ENCODE measurements around the gene TTC39A. TPM values are rescaled to one million over a fixed set of nuclear protein-coding genes. Genes with fewer than 3 reads are reported as not detected.

Gene TTC39A
- polyA plus RNA-seq, 3 donors from 2014 or later: not detected

GRCh38 chr1:51249445-51249844 is 80.9 kb downstream of the TTC39A start:
- Mint-ChIP-seq H3K9me3 (no peaks in the 10 kb centered on the region), H3K4me1 (peaks cover 42 to 66% of the 10 kb centered on the region in 2 donors)

DNA sequence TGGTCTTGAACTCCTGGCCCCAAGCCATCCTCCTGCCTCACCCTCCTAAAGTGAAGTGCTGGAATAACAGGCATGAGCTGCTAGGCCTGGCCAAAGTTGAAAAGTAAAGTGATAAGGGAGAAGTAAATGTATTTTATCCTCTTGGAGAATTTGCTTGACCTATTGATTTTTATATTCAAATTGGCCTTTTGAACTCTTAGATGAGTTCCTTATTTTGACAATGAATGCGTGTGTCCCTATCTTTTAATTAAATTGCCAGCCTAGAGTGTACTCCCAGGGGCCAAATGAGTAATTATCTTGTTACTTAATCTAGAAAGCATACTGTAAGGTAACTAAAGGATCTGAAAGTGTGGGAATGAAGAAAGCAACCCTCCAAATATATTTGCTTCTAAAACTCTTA is 82.9 kb downstream of the TTC39A start:
- Mint-ChIP-seq H3K4me3 (no peak overlapping the region), H3K4me1 (peaks cover 44 to 62% of the 10 kb centered on the region in 2 donors), H3K36me3 (peaks cover 0 to 3% (median 0%) of the 10 kb centered on the region in 3 donors), H3K27ac (peak overlapping the region in 2 of 6 donors; percentile 1 to 20), H3K27me3 (ENCODE audit: low read depth in 3 of 3) (no peaks in the 10 kb centered on the region), H3K9me3 (no peaks in the 10 kb centered on the region)
- no peak for DNase-seq

More at GRCh38 chr1:51249445-51249844, 80.9 kb downstream of the TTC39A start:
- Mint-ChIP-seq H3K27ac (no peak overlapping the region), H3K36me3 (no peaks in the 10 kb centered on the region), H3K27me3 (ENCODE audit: low read depth in 3 of 3) (no peaks in the 10 kb centered on the region), H3K4me3 (no peak overlapping the region)
- no peak for DNase-seq

- Mint-ChIP-seq H3K27me3 (ENCODE audit: low read depth in 3 of 3) (no peaks in the 10 kb centered on the region), H3K27ac (peak overlapping the region in 4 of 6 donors; percentile 14 to 34 (median 18)), H3K4me1 (peaks cover 40 to 58% of the 10 kb centered on the region in 2 donors), H3K4me3 (peak overlapping the region in 1 of 5 donors; percentile 9), H3K9me3 (no peaks in the 10 kb centered on the region), H3K36me3 (peaks cover 0 to 3% (median 0%) of the 10 kb centered on the region in 3 donors)
- no peak for DNase-seq
Measured at GRCh38 chr1:51247022-51247421, 83.3 kb downstream of the TTC39A start.

GRCh38 chr1:51242546-51242945 is 87.8 kb downstream of the TTC39A start:
- Mint-ChIP-seq H3K27me3 (ENCODE audit: low read depth in 3 of 3) (peaks cover 0 to 2% (median 0%) of the 10 kb centered on the region in 3 donors), H3K27ac (no peak overlapping the region), H3K36me3 (peaks cover 0 to 3% (median 0%) of the 10 kb centered on the region in 3 donors), H3K4me1 (peaks cover 35 to 56% of the 10 kb centered on the region in 2 donors), H3K9me3 (no peaks in the 10 kb centered on the region), H3K4me3 (no peak overlapping the region)
- no peak for DNase-seq

DNA sequence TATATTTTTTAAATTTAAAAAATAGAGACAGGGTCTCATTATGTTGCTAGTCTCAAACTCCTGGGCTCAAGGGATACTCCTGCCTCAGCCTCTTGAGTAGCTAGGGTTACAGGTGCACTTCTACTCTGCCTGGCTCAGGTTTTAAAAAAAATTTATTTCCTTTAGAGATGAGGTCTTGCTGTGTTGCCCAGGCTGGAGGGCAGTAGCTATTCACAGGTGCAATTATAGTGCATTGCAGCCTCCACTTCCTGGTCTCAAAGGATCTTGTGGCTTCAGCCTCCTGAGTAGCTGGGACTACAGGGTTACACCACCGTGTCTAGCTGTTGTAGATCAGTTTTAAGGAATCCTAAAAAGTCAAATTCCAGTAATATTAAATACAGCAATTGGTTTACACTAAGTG is 89.2 kb downstream of the TTC39A start:
- Mint-ChIP-seq H3K36me3 (peaks cover 0 to 3% (median 0%) of the 10 kb centered on the region in 3 donors), H3K27me3 (ENCODE audit: low read depth in 3 of 3) (peaks cover 0 to 2% (median 0%) of the 10 kb centered on the region in 3 donors), H3K4me3 (no peak overlapping the region), H3K4me1 (peaks cover 21 to 43% of the 10 kb centered on the region in 2 donors), H3K9me3 (no peaks in the 10 kb centered on the region), H3K27ac (no peak overlapping the region)
- DNase-seq: no peak

GRCh38 chr1:51240084-51240483 is 90.3 kb downstream of the TTC39A start:
- DNase-seq: no peak
- peaks cover 24 to 46% of the 10 kb centered on the region in 2 donors for H3K4me1 Mint-ChIP-seq
- no peaks in the 10 kb centered on the region for H3K9me3 Mint-ChIP-seq
- peak overlapping the region; percentile 4 to 85 (median 27) for H3K27ac Mint-ChIP-seq
- H3K4me3 Mint-ChIP-seq: peak overlapping the region in 1 of 5 donors; percentile 38
- peaks cover 0 to 3% (median 0%) of the 10 kb centered on the region in 3 donors for H3K36me3 Mint-ChIP-seq
- peaks cover 2 to 6% (median 6%) of the 10 kb centered on the region in 3 donors for H3K27me3 Mint-ChIP-seq (ENCODE audit: low read depth in 3 of 3)

DNA sequence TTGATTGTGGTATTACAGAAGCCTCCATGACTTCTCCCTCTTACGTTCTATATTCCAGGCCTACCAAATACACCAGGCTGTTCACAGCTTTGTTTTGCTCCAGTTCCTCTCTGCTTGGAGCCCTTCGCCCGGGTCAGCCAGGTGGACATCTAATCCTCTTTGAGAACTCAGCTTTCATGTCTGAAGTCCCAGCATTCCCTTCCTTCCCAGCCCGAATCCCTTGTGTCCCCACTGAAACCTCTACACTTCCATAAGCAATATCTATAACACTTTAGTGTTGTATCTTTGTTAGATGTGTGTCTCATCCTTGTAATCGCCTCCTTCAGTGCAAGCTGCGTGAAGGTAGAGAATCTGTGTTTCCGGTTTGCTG is 92.3 kb downstream of the TTC39A start:
- no peak overlapping the region for H3K27ac Mint-ChIP-seq
- H3K4me3 Mint-ChIP-seq: no peak overlapping the region
- peaks cover 20 to 44% of the 10 kb centered on the region in 2 donors for H3K4me1 Mint-ChIP-seq
- no peak for DNase-seq
- peaks cover 4 to 6% (median 6%) of the 10 kb centered on the region in 3 donors for H3K27me3 Mint-ChIP-seq (ENCODE audit: low read depth in 3 of 3)
- H3K36me3 Mint-ChIP-seq: peaks cover 0 to under 1% (median 0%) of the 10 kb centered on the region in 3 donors
- H3K9me3 Mint-ChIP-seq: no peaks in the 10 kb centered on the region

DNA sequence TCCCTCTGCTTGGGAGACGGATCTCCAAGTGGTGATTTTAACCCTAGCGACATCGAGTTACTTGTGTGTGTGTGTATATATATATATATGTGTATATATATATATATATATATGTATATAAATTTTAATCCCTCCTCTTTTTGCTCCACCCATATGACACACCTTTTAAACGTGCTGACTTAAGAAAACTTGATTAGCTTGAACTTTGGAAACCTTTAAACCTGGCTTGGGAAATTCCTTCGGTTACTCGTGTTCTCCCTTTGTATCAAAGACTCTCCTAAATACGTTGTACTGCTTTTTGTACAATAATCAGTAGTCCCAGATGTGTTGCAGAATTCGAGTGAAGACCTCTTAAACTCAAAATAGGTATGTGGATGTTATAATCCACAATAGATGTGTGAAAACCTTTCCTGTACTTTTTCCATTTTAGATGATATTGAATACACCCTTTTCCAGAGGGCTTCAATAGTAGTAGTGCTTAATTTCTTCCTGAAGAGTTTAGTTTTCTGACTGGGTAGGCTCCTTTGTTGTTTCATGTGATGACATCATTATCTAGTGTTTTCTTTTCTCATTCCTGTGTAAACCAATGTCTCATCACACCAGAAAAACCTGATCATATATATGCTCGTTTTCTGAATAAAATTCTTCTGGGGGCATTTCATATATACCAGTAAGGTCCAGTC is 92.9 kb downstream of the TTC39A start:
- Mint-ChIP-seq H3K27me3 (ENCODE audit: low read depth in 3 of 3) (peaks cover 4 to 6% (median 6%) of the 10 kb centered on the region in 3 donors), H3K4me1 (peaks cover 15 to 42% of the 10 kb centered on the region in 2 donors), H3K9me3 (no peaks in the 10 kb centered on the region), H3K36me3 (no peaks in the 10 kb centered on the region), H3K4me3 (no peak overlapping the region), H3K27ac (no peak overlapping the region)
- DNase-seq: no peak

Other genes with a start within 250 kb of the TTC39A start
- gene C1orf185, start 228.3 kb downstream of the TTC39A start, polyA plus RNA-seq: not detected
- 10 to 100 TPM; 32.7 to 52.4 (median 38.0) TPM for gene RNF11, start 94.3 kb downstream of the TTC39A start, polyA plus RNA-seq
- gene EPS15, start 188.7 kb upstream of the TTC39A start, polyA plus RNA-seq: 10 to 100 TPM; 28.9 to 49.4 (median 34.9) TPM

Measured in immature natural killer cell (primary cell).